ENCODE data around the gene HRH1. TPM values are rescaled to one million over a fixed set of nuclear protein-coding genes. Genes with fewer than 3 reads are reported as not detected.

Gene HRH1
- total and polyA plus RNA-seq, 2 of the 13 experiments (the other 11 are each of a cell fraction or from before 2014, with no cell fraction given) = not detected

GRCh38 chr3:11271986-11272904 lies 118.0 kb downstream of the HRH1 start, which contains the start of gene ATG7 (continued):
- TF ChIP-seq ZFP90 (CRISPR knock-in tag; IDR thresholded peaks at IDR 0.05; ENCODE audit: borderline replicate concordance) (peak; percentile 95), ZNF275 (CRISPR knock-in tag; IDR thresholded peaks at IDR 0.05; ENCODE audit: borderline replicate concordance) (peak; percentile 92), HCFC1 (IDR thresholded peaks at IDR 0.05; ENCODE audit: low read depth, low read length) (peak; percentile 45; the same call in 1 of the 2 replicates), BORCS8-MEF2B (CRISPR knock-in tag; IDR thresholded peaks at IDR 0.05) (peak; percentile 84), HNRNPH1 (optimal IDR thresholded peaks at IDR 0.05; ENCODE audit: low read depth, low read length) (no peak), HNF1B (CRISPR knock-in tag; IDR thresholded peaks at IDR 0.05) (peak; percentile 72), ZBED4 (CRISPR knock-in tag; IDR thresholded peaks at IDR 0.05; ENCODE audit: borderline replicate concordance) (no peak), GABPB1 (CRISPR knock-in tag; IDR thresholded peaks at IDR 0.05) (peak; percentile 97), FOSL2 (CRISPR knock-in tag; IDR thresholded peaks at IDR 0.05) (peak; percentile 70; the same call in 1 of the 2 replicates), MTA3 (CRISPR knock-in tag; IDR thresholded peaks at IDR 0.05) (no peak), E2F2 (CRISPR knock-in tag; IDR thresholded peaks at IDR 0.05; ENCODE audit: borderline replicate concordance) (no peak), BRF2 (CRISPR knock-in tag; IDR thresholded peaks at IDR 0.05) (no peak), ZNF772 (CRISPR knock-in tag; IDR thresholded peaks at IDR 0.05) (0 out of 2 replicates have a peak, but pooled peaks have one; percentile 70), NONO (IDR thresholded peaks at IDR 0.05) (no peak), NONO (CRISPR knock-in tag; conservative IDR thresholded peaks at IDR 0.05) (peak; percentile 96), KDM5B (CRISPR knock-in tag; IDR thresholded peaks at IDR 0.05; ENCODE audit: borderline replicate concordance) (peak; percentile 92; the same call in 1 of the 2 replicates), SAP130 (CRISPR knock-in tag; IDR thresholded peaks at IDR 0.05; ENCODE audit: low read depth) (peak; percentile 98), SP140L (CRISPR knock-in tag; IDR thresholded peaks at IDR 0.05; ENCODE audit: borderline replicate concordance) (0 out of 2 replicates have a peak, but pooled peaks have one; percentile 75), NFKBIZ (CRISPR knock-in tag; IDR thresholded peaks at IDR 0.05) (no peak), ZFP36 (IDR thresholded peaks at IDR 0.05; ENCODE audit: borderline replicate concordance, low read depth, low read length, partially characterized antibody) (no peak)
